WTC11 (cell line): ENCODE measurements around the gene ZGPAT. TPM values are rescaled to one million over a fixed set of nuclear protein-coding genes. Genes with fewer than 3 reads are reported as not detected.

Source experiments
- ATAC-seq: fragments of 200-7000 bp; cut with Tn5 transposase; 2 replicates; pipeline ENCODE4 v1.10.0; 2021; ENCODE audit warnings: mild to moderate bottlenecking, moderate library complexity
- CTCF ChIA-PET: fragments of 300-600 bp; sonication (Branson Sonifier 250); formaldehyde crosslinking; loops from one replicate; lab custom pipeline; 2021; ENCODE audit warnings: antibody characterized with exemption; lab: Charles Lee
- POLR2A ChIA-PET: fragments of 350-600 bp; sonication (Branson Sonifier 250); formaldehyde crosslinking; loops from one replicate; lab custom pipeline; 2021; ENCODE audit warnings: antibody characterized with exemption; lab: Charles Lee
- DNase-seq: peaks from one replicate; pipeline ENCODE4 v3.0.0; 2021; ENCODE audit warnings: low spot score
- H3K27ac Mint-ChIP-seq: 2 replicates; pipeline ENCODE4 v1.8.0; 2021; ENCODE audit warnings: mixed read lengths
- H3K27me3 Mint-ChIP-seq: 2 replicates; pipeline ENCODE4 v1.8.0; 2021; ENCODE audit warnings: low read depth, mild to moderate bottlenecking, moderate library complexity, mixed read lengths
- H3K36me3 Mint-ChIP-seq: 2 replicates; pipeline ENCODE4 v1.8.0; 2021; ENCODE audit warnings: mixed read lengths
- H3K4me1 Mint-ChIP-seq: 2 replicates; pipeline ENCODE4 v1.8.0; 2022; ENCODE audit warnings: mixed read lengths
- H3K4me3 Mint-ChIP-seq: 2 replicates; pipeline ENCODE4 v1.8.0; 2021; ENCODE audit warnings: mild to moderate bottlenecking, moderate library complexity, mixed read lengths
- H3K9me3 Mint-ChIP-seq: 2 replicates; pipeline ENCODE4 v1.8.0; 2021; ENCODE audit warnings: mixed read lengths
- AFF4 ChIP-seq: sonication (generic); formaldehyde crosslinking; IDR thresholded peaks from 2 replicates; pipeline ENCODE4 v1.8.1; 2023; ENCODE audit warnings: mild to moderate bottlenecking, missing genetic modification reagents, borderline replicate concordance
- AR ChIP-seq: fragments of 250-450 bp; sonication (Bioruptor Pico); IDR thresholded peaks from 2 replicates; pipeline ENCODE4 v1.9.0; 2021; ENCODE audit warnings: mild to moderate bottlenecking
- ATF1 ChIP-seq: sonication (generic); formaldehyde crosslinking; IDR thresholded peaks from 2 replicates; pipeline ENCODE4 v1.8.1; 2023; ENCODE audit warnings: mild to moderate bottlenecking, moderate library complexity, missing genetic modification reagents
- ATF2 ChIP-seq: sonication (generic); formaldehyde crosslinking; IDR thresholded peaks from 2 replicates; pipeline ENCODE4 v1.8.1; 2022; ENCODE audit warnings: low read depth, missing genetic modification reagents, borderline replicate concordance
- EMX1 ChIP-seq: fragments of 250-450 bp; sonication (Bioruptor Pico); IDR thresholded peaks from 2 replicates; pipeline ENCODE4 v1.8.0; 2021; ENCODE audit warnings: mild to moderate bottlenecking
- GABPB1 ChIP-seq: sonication (generic); formaldehyde crosslinking; IDR thresholded peaks from 2 replicates; pipeline ENCODE4 v1.8.1; 2023; ENCODE audit warnings: mild to moderate bottlenecking, missing genetic modification reagents
- GRHL2 ChIP-seq: fragments of 250-450 bp; sonication (Bioruptor Pico); IDR thresholded peaks from 2 replicates; pipeline ENCODE4 v1.8.0; 2022; ENCODE audit warnings: mild to moderate bottlenecking, moderate library complexity; ENCODE audit not compliant: insufficient replicate concordance, severe bottlenecking
- HMGA2 ChIP-seq: fragments of 250-450 bp; sonication (Bioruptor Pico); IDR thresholded peaks from 2 replicates; pipeline ENCODE4 v1.4.0; 2021; ENCODE audit warnings: mild to moderate bottlenecking, moderate library complexity
- IRF2 ChIP-seq: sonication (generic); formaldehyde crosslinking; IDR thresholded peaks from 2 replicates; pipeline ENCODE4 v1.8.0; 2022; ENCODE audit warnings: low read depth, missing genetic modification reagents, borderline replicate concordance
- JAZF1 ChIP-seq: fragments of 250-450 bp; sonication (Bioruptor Pico); IDR thresholded peaks from 2 replicates; pipeline ENCODE4 v1.9.0; 2021; ENCODE audit warnings: moderate library complexity, mild to moderate bottlenecking, inconsistent platforms
- NR3C1 ChIP-seq: sonication (generic); formaldehyde crosslinking; conservative IDR thresholded peaks from 2 replicates; pipeline ENCODE4 v1.8.1; 2023; ENCODE audit warnings: low read depth, mild to moderate bottlenecking, missing genetic modification reagents
- PRRX2 ChIP-seq: fragments of 250-450 bp; sonication (Bioruptor Pico); IDR thresholded peaks from 2 replicates; pipeline ENCODE4 v1.8.0; 2021; ENCODE audit warnings: mild to moderate bottlenecking
- SP1 ChIP-seq: sonication (generic); formaldehyde crosslinking; conservative IDR thresholded peaks from 2 replicates; pipeline ENCODE4 v1.8.1; 2022; ENCODE audit warnings: missing genetic modification reagents
- STAT6 ChIP-seq: sonication (generic); formaldehyde crosslinking; conservative IDR thresholded peaks from 2 replicates; pipeline ENCODE4 v1.8.1; 2023; ENCODE audit warnings: mild to moderate bottlenecking, low read depth, missing genetic modification reagents, moderate library complexity
- TP53 ChIP-seq: sonication (generic); formaldehyde crosslinking; IDR thresholded peaks from 2 replicates; pipeline ENCODE4 v1.8.1; 2023; ENCODE audit warnings: mild to moderate bottlenecking, missing genetic modification reagents
- ZNF138 ChIP-seq: sonication (generic); formaldehyde crosslinking; conservative IDR thresholded peaks from 2 replicates; pipeline ENCODE4 v1.8.1; 2022; ENCODE audit warnings: mild to moderate bottlenecking, moderate library complexity, missing genetic modification reagents
- total RNA-seq: library from RNA; stranded (reverse); gene quantifications from 3 replicates; pipeline ENCODE4 v1.2.3, GENCODE V29; 2021

ZGPAT gene
- total RNA-seq, 1 experiment from 2014 or later = 28.3 TPM

- TF ChIP-seq EMX1 (CRISPR knock-in tag) (no peak), SP1 (CRISPR knock-in tag) (no peak), NR3C1 (no peak), AFF4 (CRISPR knock-in tag) (no peak), PRRX2 (CRISPR knock-in tag) (no peak), GRHL2 (CRISPR knock-in tag) (no peak), JAZF1 (CRISPR knock-in tag) (no peak), IRF2 (CRISPR knock-in tag) (no peak), HMGA2 (CRISPR knock-in tag) (no peak), STAT6 (CRISPR knock-in tag) (no peak), ATF1 (CRISPR knock-in tag) (no peak), TP53 (no peak), GABPB1 (no peak), AR (no peak), ZNF138 (no peak), ATF2 (CRISPR knock-in tag) (no peak)
- CTCF ChIA-PET = interaction anchor here (1.3 to 1.8 kb wide), 2 partner anchors 31 to 42 kb away, joined by 3 to 7 read pairs; no protein-coding TSS in a partner anchor
- Mint-ChIP-seq H3K27ac (0 out of 2 replicates have a peak overlapping the region, but pooled peaks have one; percentile 29), H3K4me3 (no peak overlapping the region), H3K9me3 (no peaks in the 10 kb centered on the region), H3K4me1 (no peaks in the 10 kb centered on the region), H3K36me3 (0 out of 2 replicates have a peak, but pooled peaks cover 3% of the 10 kb centered on the region), H3K27me3 (no peaks in the 10 kb centered on the region)
- DNase-seq (no peak), ATAC-seq (no peak)
- POLR2A ChIA-PET = no interaction called here
Measured at GRCh38 chr20:63744574-63745423, 37.0 kb downstream of the ZGPAT start.
